Fibroblast of skin of scalp (primary cell): ENCODE data around the gene S1PR3.
A peak's percentile ranks its signal among the peaks of the same experiment; 100 is the strongest.

Experiments
- DNase-seq: peaks from one replicate; pipeline ENCODE4 v3.0.0-alpha.2; 2013

S1PR3 gene

DNA sequence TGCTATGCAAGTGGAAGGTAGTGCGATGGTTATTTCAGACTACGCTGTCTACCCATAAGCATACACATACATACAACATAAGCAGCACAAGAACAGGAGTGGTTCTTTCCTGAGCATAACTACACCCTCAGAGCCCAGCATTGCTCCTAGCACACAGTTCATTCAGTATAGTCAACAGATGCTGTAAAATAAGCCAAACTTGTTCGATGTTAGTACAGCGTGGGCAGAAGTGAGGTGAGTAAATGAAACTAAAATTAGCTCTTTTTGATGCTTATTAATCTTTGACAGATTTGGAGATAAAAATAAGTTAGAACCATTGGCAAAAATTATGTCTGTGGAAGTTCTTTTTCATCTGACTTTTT is 47.8 kb downstream of the S1PR3 start:
- no peak for DNase-seq

DNA sequence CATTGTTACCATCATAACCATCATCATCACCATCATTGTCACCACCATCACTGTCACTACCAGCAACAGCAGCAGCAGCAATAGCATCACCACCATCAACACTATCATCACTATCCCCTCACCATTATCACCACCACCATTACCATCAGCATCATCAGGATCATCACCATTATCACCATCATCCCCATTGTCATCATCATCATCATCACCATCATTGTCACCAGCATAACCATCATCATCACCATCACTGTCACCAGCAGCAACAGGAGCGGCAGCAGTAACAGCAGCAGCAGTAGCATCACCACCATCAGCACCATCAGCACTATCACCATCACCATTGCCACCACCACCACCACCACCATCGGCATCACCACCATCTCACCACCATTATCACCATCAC is 48.4 kb downstream of the S1PR3 start:
- no peak for DNase-seq

DNA sequence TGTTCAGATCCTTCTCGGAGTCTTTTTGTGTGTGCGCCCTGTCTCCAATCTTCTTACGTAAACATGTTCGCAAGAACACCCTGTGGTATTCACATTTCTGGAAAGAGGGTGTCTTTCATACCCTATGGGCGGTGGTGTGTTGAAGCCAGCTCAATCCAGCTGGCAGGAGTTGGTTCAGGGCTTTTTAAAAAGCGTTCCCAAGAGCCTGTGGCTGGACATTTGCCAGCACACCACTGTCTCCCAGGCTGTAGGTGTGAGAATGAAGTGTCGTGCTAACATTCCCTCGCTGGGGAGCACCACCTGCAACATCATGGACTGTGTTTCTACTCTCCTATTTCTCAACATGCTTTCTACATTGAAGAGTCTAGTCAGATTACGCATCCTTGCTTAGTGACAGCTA is 51.7 kb downstream of the S1PR3 start:
- no peak for DNase-seq

DNA sequence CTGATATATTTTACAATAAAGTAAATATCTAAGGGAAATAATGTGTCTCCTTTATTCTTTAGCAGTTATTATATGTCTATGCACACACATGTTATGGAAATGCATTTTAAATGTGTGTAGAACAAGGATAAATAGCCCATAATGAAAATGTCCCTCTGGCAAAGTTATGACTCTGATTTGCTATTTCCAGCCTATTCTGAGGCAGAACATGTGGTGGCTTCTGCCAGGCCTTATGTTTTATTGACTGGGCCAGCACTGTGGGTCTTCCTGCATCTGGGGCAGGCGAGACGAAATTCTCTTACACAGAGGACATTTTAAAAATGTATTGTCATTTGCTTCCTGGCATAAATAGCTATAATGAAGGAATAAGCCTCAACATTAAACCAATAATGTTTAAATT is 52.8 kb downstream of the S1PR3 start:
- no peak for DNase-seq

DNA sequence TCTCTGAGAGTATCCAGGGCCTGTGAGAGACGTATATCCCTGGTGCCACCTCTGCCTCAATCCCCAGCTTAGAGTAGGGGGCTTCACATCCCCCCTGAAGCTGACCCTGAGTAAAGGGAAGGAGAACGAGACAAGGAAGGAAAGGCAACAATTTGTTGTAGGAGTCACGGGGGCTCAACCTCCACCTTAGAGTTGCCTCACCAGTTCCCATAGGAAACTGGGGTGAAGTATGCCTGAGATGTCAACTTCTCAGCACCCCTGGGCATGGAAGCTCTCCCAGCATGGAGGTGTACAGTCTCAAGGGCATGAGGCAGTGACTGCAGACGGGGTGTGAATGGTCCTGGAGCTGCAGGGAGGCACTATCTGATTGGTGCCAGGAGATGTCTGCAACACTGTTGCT is 53.6 kb downstream of the S1PR3 start:
- no peak for DNase-seq

DNA sequence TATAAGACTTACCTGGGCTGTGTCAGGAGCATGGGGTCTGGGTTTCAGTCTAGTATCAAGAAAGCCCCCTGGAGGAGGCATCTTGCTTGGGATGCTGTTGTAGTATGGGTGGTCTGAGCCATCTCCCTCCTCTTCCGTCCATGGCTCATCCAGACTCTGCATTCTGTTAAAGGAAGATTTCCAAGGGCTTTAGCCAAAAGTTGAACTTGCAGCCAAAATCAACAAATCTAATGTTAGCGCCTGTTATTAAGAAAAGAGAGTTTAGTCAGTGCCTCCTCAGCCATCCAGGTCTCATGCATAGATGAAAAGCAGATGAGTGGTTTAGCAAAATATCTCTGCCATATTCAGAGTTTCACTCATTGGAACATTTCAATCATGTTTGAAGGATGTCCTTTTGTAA is 55.6 kb downstream of the S1PR3 start:
- DNase-seq: peak; percentile 66

DNA sequence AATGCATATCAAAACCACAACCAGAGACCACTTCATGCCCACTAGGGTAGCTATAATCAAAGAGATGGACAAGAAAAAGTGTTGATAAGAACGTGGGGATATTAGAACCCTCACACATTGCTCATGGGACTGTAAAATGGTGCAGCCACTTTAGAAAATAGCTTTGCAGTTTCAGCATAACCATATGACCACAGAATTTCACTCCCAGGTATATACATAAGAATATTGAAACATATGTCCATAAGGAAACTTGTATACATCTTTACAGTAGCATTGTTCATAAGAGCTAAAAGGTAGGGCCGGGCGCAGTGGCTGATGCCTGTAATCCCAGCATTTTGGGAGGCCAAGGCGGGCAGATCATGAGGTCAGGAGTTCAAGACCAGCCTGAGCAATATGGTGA is 56.4 kb downstream of the S1PR3 start:
- no peak for DNase-seq

DNA sequence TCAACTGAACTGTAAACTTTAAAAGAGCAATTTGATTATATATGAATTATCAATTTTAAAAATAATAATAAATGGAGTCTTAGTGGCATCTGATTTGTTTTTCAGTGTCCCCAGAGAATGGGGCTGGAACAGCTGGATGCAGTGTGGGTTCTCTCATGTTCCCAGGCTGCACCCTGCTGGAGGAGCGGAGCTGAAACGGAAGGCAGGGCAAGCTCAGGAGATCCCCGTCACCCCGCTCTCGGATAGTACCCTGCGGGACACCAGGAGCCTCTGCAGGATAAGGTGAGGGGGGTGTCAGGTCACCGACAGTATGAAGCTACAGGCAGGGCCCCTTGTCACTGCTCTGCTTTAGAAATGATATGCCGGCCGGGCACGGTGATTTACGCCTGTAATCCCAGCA is 57.3 kb downstream of the S1PR3 start:
- DNase-seq: no peak

DNA sequence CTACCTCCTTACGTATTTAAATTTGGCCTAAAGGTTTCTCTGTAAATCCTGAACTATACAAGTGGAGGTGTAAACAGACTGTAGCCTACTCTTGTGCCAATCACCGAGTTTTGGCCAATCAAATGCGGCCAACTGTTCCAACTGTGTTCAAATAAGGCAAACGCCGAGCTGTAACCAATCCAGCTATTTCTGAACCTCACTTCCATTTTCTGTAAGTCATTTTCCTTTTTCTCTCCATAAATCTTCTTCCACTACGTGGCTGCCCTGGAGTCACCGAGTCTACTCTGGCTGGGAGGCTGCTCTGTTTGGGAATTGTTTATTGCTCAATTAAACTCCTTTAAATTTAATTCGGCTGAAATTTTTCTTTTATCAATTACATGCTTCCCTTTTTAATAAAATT is 58.4 kb downstream of the S1PR3 start:
- DNase-seq: no peak

DNA sequence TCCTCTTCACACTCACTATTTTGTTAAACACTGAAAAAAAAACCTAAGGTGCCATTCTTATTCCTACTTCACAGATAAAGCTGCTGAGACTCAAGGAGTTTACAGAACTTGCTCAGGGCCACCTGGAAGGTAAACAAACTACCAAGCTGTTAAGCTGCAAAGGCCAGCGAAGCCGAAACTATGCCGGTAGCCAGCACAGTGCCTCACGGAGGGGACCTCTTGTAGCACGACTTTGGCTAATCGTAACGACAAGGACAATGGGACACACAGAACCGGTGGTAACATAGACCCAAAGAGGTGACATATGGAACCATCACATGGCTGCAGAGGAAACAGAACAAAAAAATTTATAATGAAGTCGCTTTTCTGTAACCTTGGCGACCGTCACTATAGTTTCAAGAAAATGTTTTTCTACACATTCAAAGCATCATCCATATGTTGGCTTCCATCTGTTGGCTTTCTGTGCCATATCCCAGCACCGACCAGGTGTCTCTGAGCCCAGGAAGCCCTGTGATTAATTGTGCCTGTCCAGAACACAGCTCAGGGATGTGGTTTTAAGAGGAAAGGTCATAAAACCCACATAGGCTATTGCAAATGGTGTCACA is 60.3 kb downstream of the S1PR3 start:
- no peak for DNase-seq

DNA sequence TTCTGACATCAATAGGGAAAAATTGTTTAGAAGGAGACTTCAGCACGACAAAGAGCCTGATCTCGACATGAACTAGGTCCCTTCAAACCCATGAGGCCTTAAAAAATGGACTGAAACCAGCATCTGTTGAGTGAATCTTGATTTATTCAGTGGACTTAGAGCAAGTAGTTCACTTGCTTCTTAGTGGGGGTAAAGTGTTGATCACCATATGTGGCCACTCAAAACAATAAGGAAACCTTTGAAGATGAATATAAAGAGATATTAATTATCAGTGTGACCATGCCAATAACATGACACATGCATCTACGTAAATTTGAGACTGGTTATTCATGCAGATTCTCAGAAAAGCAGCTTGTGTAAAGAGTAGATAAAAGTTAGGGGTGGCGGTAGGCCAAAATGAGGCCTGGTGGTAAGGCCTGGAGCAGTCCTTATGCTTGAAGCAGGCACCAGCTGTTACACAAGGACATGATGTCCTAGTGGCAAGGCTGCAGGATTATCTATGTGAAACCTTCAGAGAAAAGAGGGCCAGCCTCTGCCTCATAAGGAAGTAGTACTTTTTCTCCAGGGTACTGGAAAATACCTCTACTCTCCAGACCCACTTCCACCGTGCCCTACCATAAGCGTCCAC is 61.3 kb downstream of the S1PR3 start:
- no peak for DNase-seq

DNA sequence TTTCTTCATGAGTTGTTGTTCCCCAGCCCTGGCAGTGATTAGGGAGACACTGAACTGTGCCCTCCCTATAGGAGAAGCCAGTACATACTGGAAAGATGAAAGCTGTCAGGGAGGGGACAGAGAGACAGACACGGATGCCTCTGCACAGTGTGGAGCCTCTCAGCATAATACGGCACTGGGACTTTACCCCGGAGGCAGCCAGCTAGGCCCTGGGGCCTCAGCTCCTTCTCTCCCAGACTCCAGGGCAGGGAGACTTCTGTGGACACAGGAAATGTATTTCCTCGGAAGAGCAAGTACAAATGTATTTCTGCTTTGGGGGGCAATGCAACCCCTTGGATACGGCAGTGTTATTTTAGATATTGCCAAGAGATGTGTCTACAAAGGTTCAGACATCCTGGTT is 62.0 kb downstream of the S1PR3 start:
- no peak for DNase-seq
